PC-3 (cell line): Measurements from ENCODE around the gene GPRC5C. TPM values are rescaled to one million over a fixed set of nuclear protein-coding genes. Genes with fewer than 3 reads are reported as not detected.

Experiments used
- ATAC-seq: fragments of 200-7000 bp; cut with Tn5 transposase; 2 replicates; pipeline ENCODE4 v1.9.1; 2020; ENCODE audit warnings: mild to moderate bottlenecking, moderate library complexity
- BruUV-seq: library from RNA; stranded (reverse); fragments of 400-500 nt; replicated peaks from 2 replicates; lab custom pipeline; 2021; lab: Mats Ljungman, UMichigan
- CTCF ChIA-PET: fragments of 300-600 bp; sonication (Branson Sonifier 250); formaldehyde crosslinking; loops from one replicate; lab custom pipeline; 2022; ENCODE audit warnings: antibody characterized with exemption; lab: Charles Lee
- POLR2A ChIA-PET: fragments of 300-600 bp; sonication (Branson Sonifier 250); formaldehyde crosslinking; loops from one replicate; lab custom pipeline; 2022; ENCODE audit warnings: antibody characterized with exemption; ENCODE audit not compliant: unreplicated experiment; lab: Charles Lee
- DNase-seq: peaks from one replicate; pipeline ENCODE4 v3.0.0-alpha.2; 2015
- H2AFZ ChIP-seq: fragments of 300-600 bp; sonication (generic); 2 replicates; pipeline ENCODE4 v1.6.0; 2016; ENCODE audit warnings: antibody characterized with exemption, low read length
- H3F3A ChIP-seq: fragments of 300-600 bp; sonication (generic); one replicate; pipeline ENCODE4 v1.6.0; 2017; ENCODE audit warnings: antibody characterized with exemption, low read length, control low read depth, mild to moderate bottlenecking; ENCODE audit not compliant: unreplicated experiment
- H3K27ac ChIP-seq: fragments of 300-600 bp; sonication (generic); 2 replicates; pipeline ENCODE4 v1.5.1; 2016; ENCODE audit warnings: mild to moderate bottlenecking, low read length
- H3K27me3 ChIP-seq: fragments of 300-600 bp; sonication (generic); 2 replicates; pipeline ENCODE4 v1.6.1; 2016; ENCODE audit warnings: low read length, mixed read lengths
- H3K36me3 ChIP-seq: fragments of 300-600 bp; sonication (generic); 2 replicates; pipeline ENCODE4 v1.6.1; 2016; ENCODE audit warnings: low read depth, mixed run types, low read length, mixed read lengths
- H3K4me1 ChIP-seq: fragments of 300-600 bp; sonication (generic); 2 replicates; pipeline ENCODE4 v1.5.1; 2016; ENCODE audit warnings: low read length; ENCODE audit not compliant: insufficient read depth
- H3K4me2 ChIP-seq: fragments of 300-600 bp; sonication (generic); 2 replicates; pipeline ENCODE4 v1.6.0; 2016; ENCODE audit warnings: low read length
- H3K4me3 ChIP-seq: fragments of 300-600 bp; sonication (generic); 2 replicates; pipeline ENCODE4 v1.5.1; 2016; ENCODE audit warnings: mild to moderate bottlenecking, low read length, mixed read lengths
- H3K79me2 ChIP-seq: fragments of 300-600 bp; sonication (generic); 2 replicates; pipeline ENCODE4 v1.6.1; 2017; ENCODE audit warnings: low read length, mixed read lengths
- H3K9ac ChIP-seq: fragments of 300-600 bp; sonication (generic); 2 replicates; pipeline ENCODE4 v1.6.0; 2016; ENCODE audit warnings: mild to moderate bottlenecking, low read length
- H3K9me2 ChIP-seq: fragments of 300-600 bp; sonication (generic); replicated peaks from 2 replicates; pipeline ENCODE4 v1.6.1; 2016; ENCODE audit warnings: mixed run types, low read length, mixed read lengths
- H3K9me3 ChIP-seq: fragments of 300-600 bp; sonication (generic); 2 replicates; pipeline ENCODE4 v1.6.1; 2016; ENCODE audit warnings: low read length, mixed read lengths
- H4K20me1 ChIP-seq: fragments of 300-600 bp; sonication (generic); 2 replicates; pipeline ENCODE4 v1.6.1; 2016; ENCODE audit warnings: low read length, mixed read lengths
- CTCF ChIP-seq: fragments of 300-600 bp; sonication (generic); conservative IDR thresholded peaks from 2 replicates; pipeline ENCODE4 v1.5.1; 2017; ENCODE audit warnings: antibody characterized with exemption, low read depth, mild to moderate bottlenecking, low read length
- EZH2 ChIP-seq: fragments of 300-600 bp; sonication (generic); IDR thresholded peaks from one replicate; pipeline ENCODE4 v1.6.1; 2017; ENCODE audit warnings: antibody characterized with exemption, mild to moderate bottlenecking, low read length; ENCODE audit not compliant: unreplicated experiment
- EZH2phosphoT487 ChIP-seq: fragments of 300-600 bp; sonication (generic); IDR thresholded peaks from 2 replicates; pipeline ENCODE4 v1.6.1; 2018; ENCODE audit warnings: mild to moderate bottlenecking, antibody characterized with exemption, low read length, borderline replicate concordance
- intact Hi-C: fragments of 100-400 bp; cut with micrococcal nuclease; formaldehyde crosslinking; loops from 2 replicates; pipeline ENCODE4 v1.9.0; 2023
- total RNA-seq: library from RNA; depleted of rRNA; stranded (reverse); fragments of >200 nt; gene quantifications from 2 replicates; pipeline ENCODE4 v1.2.3, GENCODE V29; 2014

Gene GPRC5C
- total RNA-seq, 1 experiment from 2014 or later: 209 TPM

GRCh38 chr17:74435775-74436359 is 4.0 kb downstream of the GPRC5C start:
- intact Hi-C loops: no loop called here
- Histone ChIP-seq H3K36me3 (peaks cover 35% of the 10 kb centered on the region), H3K4me1 (peaks cover 22% of the 10 kb centered on the region), H3K27me3 (no peaks in the 10 kb centered on the region), H3F3A (no peaks in the 10 kb centered on the region), H3K9ac (no peak overlapping the region), H3K9me2 (no peaks in the 10 kb centered on the region), H2AFZ (no peak overlapping the region), H3K4me3 (no peak overlapping the region), H4K20me1 (peaks cover 39% of the 10 kb centered on the region), H3K27ac (no peak overlapping the region), H3K9me3 (0 out of 2 replicates have a peak, but pooled peaks cover 6% of the 10 kb centered on the region), H3K4me2 (no peak overlapping the region), H3K79me2 (peaks cover 76% of the 10 kb centered on the region)
- ChIA-PET CTCF (no interaction called here), POLR2A (no interaction called here)
- no TSS peak for BruUV-seq
- DNase-seq (no peak), ATAC-seq (no peak)
- TF ChIP-seq EZH2phosphoT487: no peak
- TF ChIP-seq EZH2: no peak
- no peak for TF ChIP-seq CTCF

GRCh38 chr17:74437702-74438101 is 5.8 kb downstream of the GPRC5C start:
- H4K20me1 ChIP-seq: peaks cover 38% of the 10 kb centered on the region
- H3K79me2 ChIP-seq: peaks cover 64% of the 10 kb centered on the region
- no peak for DNase-seq
- ChIA-PET CTCF (interaction anchor here (0.6 to 1.0 kb wide), 2 partner anchors 19 to 59 kb away, joined by 3 to 5 read pairs; no protein-coding TSS in a partner anchor), POLR2A (no interaction called here)
- H3K36me3 ChIP-seq: peaks cover 35% of the 10 kb centered on the region
- no peaks in the 10 kb centered on the region for H3K27me3 ChIP-seq
- H3F3A ChIP-seq: no peaks in the 10 kb centered on the region
- H3K27ac ChIP-seq: no peak overlapping the region
- no TSS peak for BruUV-seq
- peaks cover 20% of the 10 kb centered on the region for H3K4me1 ChIP-seq
- no peak overlapping the region for H3K4me3 ChIP-seq
- no peaks in the 10 kb centered on the region for H3K9me2 ChIP-seq
- intact Hi-C loops: no loop called here
- 0 out of 2 replicates have a peak, but pooled peaks cover 6% of the 10 kb centered on the region for H3K9me3 ChIP-seq
- ATAC-seq: no peak
- no peak overlapping the region for H3K4me2 ChIP-seq
- H3K9ac ChIP-seq: no peak overlapping the region
- no peak for TF ChIP-seq EZH2
- no peak for TF ChIP-seq EZH2phosphoT487
- peak; percentile 93 for TF ChIP-seq CTCF
- no peak overlapping the region for H2AFZ ChIP-seq
